Fibroblast of upper back skin (primary cell): ENCODE results near the gene CDC34.
"Not testable (repeated sequence)": the region's sequence is repeated elsewhere in the genome, so short reads cannot be mapped to it uniquely, and the experiment has no call there.

Experiments
- DNase-seq: peaks from one replicate; pipeline ENCODE4 v3.0.0-alpha.2; 2013

CDC34 gene

GRCh38 chr19:575527-576506 is 44.3 kb downstream of the CDC34 start:
- no peak for DNase-seq

GRCh38 chr19:576768-577438 is 45.3 kb downstream of the CDC34 start:
- no peak for DNase-seq

GRCh38 chr19:577439-578392 is 46.2 kb downstream of the CDC34 start:
- no peak for DNase-seq

GRCh38 chr19:579111-579841 is 47.7 kb downstream of the CDC34 start:
- no peak for DNase-seq

GRCh38 chr19:579842-580155 is 48.2 kb downstream of the CDC34 start:
- no peak for DNase-seq

GRCh38 chr19:580274-580835 is 48.8 kb downstream of the CDC34 start:
- no peak for DNase-seq

GRCh38 chr19:581399-582111 is 50.0 kb downstream of the CDC34 start:
- no peak for DNase-seq

- DNase-seq, result no peak
These were observed 51.1 kb downstream of the CDC34 start for GRCh38 chr19:582497-583197.

GRCh38 chr19:583198-583967 is 51.8 kb downstream of the CDC34 start:
- DNase-seq, result no peak

- no peak for DNase-seq
These were observed 52.3 kb downstream of the CDC34 start for GRCh38 chr19:583968-584239.

GRCh38 chr19:584240-585001 is 52.9 kb downstream of the CDC34 start:
- DNase-seq, result no peak

GRCh38 chr19:585146-585545 is 53.6 kb downstream of the CDC34 start:
- not testable (repeated sequence) for DNase-seq

GRCh38 chr19:585551-586110 is 54.1 kb downstream of the CDC34 start:
- DNase-seq, result no peak

GRCh38 chr19:588093-588740 is 56.7 kb downstream of the CDC34 start:
- DNase-seq, result peak; percentile 79

GRCh38 chr19:588741-589692 is 57.5 kb downstream of the CDC34 start:
- no peak for DNase-seq

GRCh38 chr19:589693-590395 is 58.3 kb downstream of the CDC34 start, which contains the start of gene HCN2:
HCN2 (plus strand) TSS chr19:589881; CDS start chr19:589946, 65 bp downstream.
- DNase-seq, result no peak

GRCh38 chr19:590396-590745 is 58.8 kb downstream of the CDC34 start:
- DNase-seq, result no peak
